Common myeloid progenitor, CD34-positive (primary cell): Measurements from ENCODE around the gene BMAL1.

Experiments used
- CTCF ChIA-PET: fragments of 350-600 bp; sonication (Branson Sonifier 250); formaldehyde crosslinking; loops from one replicate; lab custom pipeline; 2021; ENCODE audit warnings: antibody characterized with exemption; lab: Charles Lee
- POLR2A ChIA-PET: fragments of 350-600 bp; sonication (Branson Sonifier 250); formaldehyde crosslinking; loops from one replicate; lab custom pipeline; 2021; ENCODE audit warnings: antibody characterized with exemption; lab: Charles Lee
- DNase-seq, 3 donors: peaks; one replicate each; pipeline versions ENCODE4 v3.0.0 to v3.0.0-alpha.2; 2013
- H3K27ac ChIP-seq, 2 experiments: 1 replicate in 1 of 2; 2 replicates in 1 of 2; pipeline ENCODE4 v1.7.0; 2013; ENCODE audit warnings: inconsistent platforms in 2 of 2, low read length in 2 of 2, mild to moderate bottlenecking in 2 of 2, low read depth in 1 of 2, moderate library complexity in 1 of 2; ENCODE audit not compliant: severe bottlenecking in 2 of 2, insufficient read depth in 1 of 2, poor library complexity in 1 of 2
- H3K27me3 ChIP-seq, 5 experiments: replicated peaks in 2 of 5; 1 replicate in 3 of 5; 2 replicates in 2 of 5; pipeline versions ENCODE4 v1.6.1 to v1.7.0; 2013; ENCODE audit warnings: low read length in 4 of 5, mild to moderate bottlenecking in 2 of 5, moderate library complexity in 2 of 5, inconsistent platforms in 1 of 5; ENCODE audit not compliant: insufficient read depth in 5 of 5, control insufficient read depth in 4 of 5
- H3K36me3 ChIP-seq, 4 experiments: 1 replicate in 2 of 4; 2 replicates in 2 of 4; pipeline versions ENCODE4 v1.6.1 to v1.7.0; 2013; ENCODE audit warnings: low read length in 3 of 4, control low read depth in 1 of 4, mild to moderate bottlenecking in 1 of 4; ENCODE audit not compliant: control insufficient read depth in 4 of 4, insufficient read depth in 4 of 4
- H3K4me1 ChIP-seq, 4 experiments: 1 replicate in 3 of 4; 2 replicates in 1 of 4; pipeline versions ENCODE4 v1.6.1 to v1.7.1; 2013; ENCODE audit warnings: low read length in 3 of 4, mild to moderate bottlenecking in 3 of 4, control low read depth in 1 of 4, inconsistent platforms in 1 of 4, moderate library complexity in 1 of 4; ENCODE audit not compliant: control insufficient read depth in 4 of 4, insufficient read depth in 4 of 4; ENCODE audit errors: control extremely low read depth in 1 of 4
- H3K4me3 ChIP-seq, 7 experiments: 1 replicate in 4 of 7; 2 replicates in 3 of 7; pipeline versions ENCODE4 v1.5.1 to v1.7.0; 2013; ENCODE audit warnings: mild to moderate bottlenecking in 7 of 7, low read length in 6 of 7, moderate library complexity in 6 of 7, inconsistent platforms in 2 of 7, low read depth in 2 of 7, control low read depth in 1 of 7; ENCODE audit not compliant: insufficient read depth in 4 of 7, control insufficient read depth in 1 of 7; ENCODE audit errors: extremely low read depth in 1 of 7
- H3K9me3 ChIP-seq, 5 experiments: 1 replicate in 4 of 5; 2 replicates in 1 of 5; pipeline versions ENCODE4 v1.6.1 to v1.7.1; 2013; ENCODE audit warnings: low read length in 4 of 5, mild to moderate bottlenecking in 2 of 5, inconsistent platforms in 1 of 5, low read depth in 1 of 5, moderate library complexity in 1 of 5; ENCODE audit not compliant: control insufficient read depth in 4 of 5, insufficient read depth in 2 of 5; ENCODE audit errors: control extremely low read depth in 1 of 5
- WGBS: methylation state at CpG from one replicate; pipeline ENCODE4 v1.1.5; 2013; ENCODE audit not compliant: insufficient coverage; 5-methylcytosine and 5-hydroxymethylcytosine counted together

Gene BMAL1

DNA sequence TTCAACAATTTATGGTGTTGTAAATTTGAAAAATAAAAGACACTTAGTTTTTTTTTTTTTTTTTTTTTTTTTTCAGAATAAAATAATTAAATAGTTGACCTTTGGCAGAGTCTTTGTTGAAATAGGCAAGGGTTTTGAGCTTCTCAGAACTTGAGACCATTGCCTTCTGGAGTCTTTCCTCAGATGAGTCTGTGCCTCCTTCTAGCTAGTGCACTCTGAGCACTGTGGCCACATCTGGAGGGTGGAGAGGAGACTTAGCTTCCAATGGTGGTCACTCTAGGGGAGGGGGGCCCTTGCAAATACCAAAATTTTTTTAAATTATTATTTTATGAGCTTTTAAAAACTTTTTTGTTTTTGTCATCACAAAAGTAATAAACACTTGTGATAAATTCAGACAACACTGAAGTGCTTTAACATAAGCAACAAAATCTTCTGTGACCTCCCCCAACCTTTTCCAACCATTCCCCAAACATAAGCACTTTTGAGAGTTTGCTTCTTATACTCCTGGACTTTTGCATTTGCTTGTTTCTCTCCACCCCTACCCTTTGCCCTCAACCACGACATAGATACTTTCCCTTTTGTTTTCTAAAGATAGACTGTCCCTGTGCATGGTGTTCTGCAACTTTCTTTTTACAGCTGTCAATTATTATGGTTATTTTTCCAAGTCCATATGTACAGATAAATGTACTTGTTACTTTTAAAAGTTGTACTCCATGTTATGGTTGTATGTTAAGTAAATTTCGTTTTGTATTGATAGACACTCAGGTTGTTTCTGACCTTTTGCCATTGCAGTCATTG is 41.1 kb downstream of the BMAL1 start:
- POLR2A ChIA-PET: no interaction called here
- peak in 2 of 3 donors; percentile 32 to 50 for DNase-seq
- Histone ChIP-seq H3K4me3 (peak overlapping the region in 2 of 7 experiments; percentile 16 to 57), H3K4me1 (peaks cover 7 to 16% (median 13%) of the 10 kb centered on the region in 4 experiments), H3K9me3 (no peaks in the 10 kb centered on the region), H3K27me3 (no peaks in the 10 kb centered on the region), H3K27ac (no peak overlapping the region), H3K36me3 (no peaks in the 10 kb centered on the region)
- 60% methylated on average over 1 of the region's 2 CpGs for WGBS
- CTCF ChIA-PET: interaction anchor here (0.9 to 1.5 kb wide), 5 partner anchors 13 to 27 kb away, joined by 3 to 4 read pairs (median 3); no protein-coding TSS in a partner anchor

DNA sequence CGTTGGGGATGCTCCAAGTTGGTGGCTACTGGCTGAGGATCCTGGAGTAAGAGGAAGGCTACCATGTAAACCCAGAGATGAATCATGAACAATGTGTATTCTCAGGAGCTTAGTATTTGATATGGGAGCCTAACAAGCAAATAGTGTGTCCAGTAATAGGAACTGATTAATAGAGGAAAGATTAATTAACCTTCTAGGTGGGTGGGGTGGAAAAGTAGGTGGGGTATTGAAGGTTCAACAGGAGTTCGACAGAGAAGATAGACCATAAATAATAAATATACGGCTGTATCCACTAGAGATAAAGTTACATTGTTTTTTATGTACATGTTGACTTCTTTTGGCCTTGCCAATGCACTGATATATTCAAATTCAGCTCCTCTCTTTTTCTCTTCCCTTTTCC is 43.1 kb downstream of the BMAL1 start:
- Histone ChIP-seq H3K27ac (no peak overlapping the region), H3K9me3 (no peaks in the 10 kb centered on the region), H3K36me3 (no peaks in the 10 kb centered on the region), H3K4me3 (no peak overlapping the region), H3K4me1 (peaks cover 7 to 13% (median 11%) of the 10 kb centered on the region in 4 experiments), H3K27me3 (no peaks in the 10 kb centered on the region)
- ChIA-PET POLR2A (no interaction called here), CTCF (interaction anchor here (1.2 to 1.8 kb wide), 2 partner anchors 13 to 138 kb away, joined by 4 to 5 read pairs; no protein-coding TSS in a partner anchor)
- 100% methylated on average over 1 of the region's 3 CpGs for WGBS
- no peak for DNase-seq

DNA sequence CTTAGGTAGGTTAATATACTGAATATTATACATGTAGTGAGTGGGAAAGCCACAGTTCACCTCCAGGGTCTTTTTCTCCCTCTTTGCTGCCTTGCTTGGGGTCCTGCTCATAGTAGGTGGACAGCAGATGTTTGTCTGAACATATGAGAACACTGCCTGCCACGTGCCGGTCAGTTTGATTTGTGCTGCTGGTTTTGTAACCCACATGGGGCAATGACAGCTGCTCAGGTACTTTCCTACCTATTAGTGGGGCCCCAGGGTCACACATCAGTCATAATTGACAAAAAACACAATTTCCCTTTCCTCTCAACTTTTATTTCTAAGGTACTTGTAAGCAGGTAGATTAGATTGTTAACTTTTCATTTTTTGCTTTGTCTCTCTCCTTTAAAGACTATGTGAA is 43.8 kb downstream of the BMAL1 start:
- DNase-seq: no peak
- 100% methylated on average over 2 of the region's 2 CpGs for WGBS
- CTCF ChIA-PET: interaction anchor here (1.2 to 1.8 kb wide), 3 partner anchors 12 to 138 kb away, joined by 3 to 5 read pairs (median 4); no protein-coding TSS in a partner anchor
- POLR2A ChIA-PET: no interaction called here
- Histone ChIP-seq H3K36me3 (no peaks in the 10 kb centered on the region), H3K27me3 (no peaks in the 10 kb centered on the region), H3K27ac (no peak overlapping the region), H3K4me3 (no peak overlapping the region), H3K9me3 (no peaks in the 10 kb centered on the region), H3K4me1 (peaks cover 6 to 9% (median 7%) of the 10 kb centered on the region in 4 experiments)

DNA sequence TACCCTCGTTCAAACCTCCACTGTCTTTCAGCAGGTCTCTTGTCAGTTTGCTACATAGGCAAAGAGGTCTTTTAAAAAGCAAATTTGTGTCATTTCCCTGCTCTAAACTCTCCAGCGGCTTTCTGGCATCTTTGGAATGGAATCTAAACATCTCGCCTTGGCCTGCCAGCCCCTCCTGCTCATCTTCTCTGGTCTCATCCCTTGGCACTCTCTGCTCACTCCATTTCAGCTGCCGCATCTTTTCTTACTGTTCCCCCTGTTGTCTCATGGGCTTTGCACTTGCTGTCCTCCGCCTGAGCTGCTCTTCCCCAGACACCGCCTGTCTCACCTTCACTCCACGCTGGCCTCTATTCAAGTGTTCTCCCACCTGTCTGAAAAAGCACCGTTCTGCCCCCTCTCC is 46.6 kb downstream of the BMAL1 start:
- H3K27ac ChIP-seq: no peak overlapping the region
- H3K9me3 ChIP-seq: no peaks in the 10 kb centered on the region
- WGBS: 98% methylated on average over 8 of the region's 8 CpGs
- no peaks in the 10 kb centered on the region for H3K27me3 ChIP-seq
- peaks cover 0 to 2% (median 1%) of the 10 kb centered on the region in 4 experiments for H3K4me1 ChIP-seq
- H3K36me3 ChIP-seq: peaks cover 0 to 2% (median 0%) of the 10 kb centered on the region in 4 experiments
- no peak for DNase-seq
- POLR2A ChIA-PET: no interaction called here
- H3K4me3 ChIP-seq: no peak overlapping the region
- CTCF ChIA-PET: no interaction called here

DNA sequence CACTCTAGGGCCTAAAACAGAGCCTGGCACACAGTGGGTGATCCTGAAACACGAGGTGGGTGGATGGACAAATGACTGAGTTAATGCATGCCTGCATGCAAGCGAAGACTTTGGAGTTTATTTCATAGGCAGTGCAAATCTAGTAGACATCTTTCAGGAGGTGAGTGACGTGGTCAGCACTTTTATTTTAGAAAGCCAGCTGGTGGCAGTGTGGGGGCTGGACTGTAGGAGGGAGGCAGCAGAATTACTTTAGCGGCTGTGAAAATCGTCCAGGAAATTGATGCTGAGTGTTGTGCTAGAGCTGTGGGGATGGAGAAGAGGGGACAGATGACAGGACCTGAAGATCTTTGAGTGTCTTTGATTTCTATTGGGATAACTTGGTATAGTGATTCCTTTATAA is 47.1 kb downstream of the BMAL1 start:
- H3K36me3 ChIP-seq: peaks cover 0 to 2% (median 0%) of the 10 kb centered on the region in 4 experiments
- H3K27ac ChIP-seq: no peak overlapping the region
- WGBS: 90% methylated on average over 5 of the region's 5 CpGs
- DNase-seq: no peak
- ChIA-PET CTCF (no interaction called here), POLR2A (no interaction called here)
- no peak overlapping the region for H3K4me3 ChIP-seq
- no peaks in the 10 kb centered on the region for H3K9me3 ChIP-seq
- no peaks in the 10 kb centered on the region for H3K4me1 ChIP-seq
- no peaks in the 10 kb centered on the region for H3K27me3 ChIP-seq

DNA sequence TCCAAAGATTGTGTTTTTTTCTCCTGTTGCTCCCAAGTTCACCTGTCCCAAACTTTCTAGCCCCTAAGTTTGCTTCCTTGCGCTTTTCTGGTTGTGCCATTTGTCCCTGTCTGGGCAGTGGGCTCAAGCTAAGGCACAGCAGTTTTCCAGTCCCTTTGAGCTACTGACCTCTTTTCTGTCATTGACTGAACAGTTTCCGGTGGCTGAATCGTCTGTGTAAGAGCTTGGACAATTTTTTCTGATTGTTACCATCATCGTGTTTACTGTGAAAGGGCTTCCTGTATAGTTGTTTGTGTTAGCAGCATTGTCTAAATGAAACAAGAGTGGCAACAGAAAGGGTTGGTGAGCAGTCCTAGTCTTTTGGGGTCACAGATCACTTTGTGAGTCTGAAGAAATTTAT is 49.8 kb downstream of the BMAL1 start:
- H3K27ac ChIP-seq: no peak overlapping the region
- H3K27me3 ChIP-seq: no peaks in the 10 kb centered on the region
- WGBS: 100% methylated on average over 4 of the region's 4 CpGs

DNA sequence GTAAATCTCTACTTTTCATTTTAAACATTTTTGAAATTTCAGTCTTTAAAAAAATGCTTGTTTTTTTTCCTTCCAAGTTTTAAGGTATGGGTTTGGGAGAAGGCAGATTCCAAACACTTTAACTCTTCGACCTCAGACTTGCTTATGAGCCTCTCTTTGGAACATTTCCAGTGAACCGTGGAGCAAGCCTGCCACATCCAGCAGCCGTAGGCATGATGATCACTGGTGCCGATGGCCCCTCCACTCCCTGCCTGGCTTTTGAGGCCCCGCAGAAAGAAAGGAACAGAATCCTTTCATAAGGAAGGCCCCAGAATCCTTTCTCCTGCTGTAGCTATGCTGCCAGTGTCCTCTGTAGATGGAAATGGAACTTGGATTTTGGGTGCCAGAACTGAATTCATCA is 50.7 kb downstream of the BMAL1 start:
- ChIA-PET CTCF (interaction anchor here (3.6 kb wide), 1 partner anchor 15 kb away, joined by 11 read pairs; no protein-coding TSS in a partner anchor), POLR2A (no interaction called here)
- H3K27me3 ChIP-seq: no peaks in the 10 kb centered on the region
- H3K4me3 ChIP-seq: no peak overlapping the region
- peaks cover 0 to 2% (median 0%) of the 10 kb centered on the region in 4 experiments for H3K36me3 ChIP-seq
- H3K9me3 ChIP-seq: no peaks in the 10 kb centered on the region
- H3K27ac ChIP-seq: no peak overlapping the region
- WGBS: 100% methylated on average over 3 of the region's 5 CpGs
- H3K4me1 ChIP-seq: peaks cover 0 to 3% (median 3%) of the 10 kb centered on the region in 4 experiments
- no peak for DNase-seq

More for the DNA sequence above, 49.8 kb downstream of the BMAL1 start:
- H3K4me3 ChIP-seq: no peak overlapping the region
- peaks cover 0 to 2% (median 0%) of the 10 kb centered on the region in 4 experiments for H3K36me3 ChIP-seq
- POLR2A ChIA-PET: no interaction called here
- no peaks in the 10 kb centered on the region for H3K4me1 ChIP-seq
- H3K9me3 ChIP-seq: no peaks in the 10 kb centered on the region
- CTCF ChIA-PET: interaction anchor here (1.2 to 3.6 kb wide), 3 partner anchors 11 to 80 kb away, joined by 3 to 11 read pairs (median 4); no protein-coding TSS in a partner anchor
- no peak for DNase-seq
